GM21529 (cell line): ENCODE data around the gene IRF4.

ENCODE experiments used
- ATAC-seq: cut with Tn5 transposase; IDR thresholded peaks from one replicate; pipeline ENCODE4 v1.9.1; 2021; ENCODE audit not compliant: unreplicated experiment

Gene IRF4

DNA sequence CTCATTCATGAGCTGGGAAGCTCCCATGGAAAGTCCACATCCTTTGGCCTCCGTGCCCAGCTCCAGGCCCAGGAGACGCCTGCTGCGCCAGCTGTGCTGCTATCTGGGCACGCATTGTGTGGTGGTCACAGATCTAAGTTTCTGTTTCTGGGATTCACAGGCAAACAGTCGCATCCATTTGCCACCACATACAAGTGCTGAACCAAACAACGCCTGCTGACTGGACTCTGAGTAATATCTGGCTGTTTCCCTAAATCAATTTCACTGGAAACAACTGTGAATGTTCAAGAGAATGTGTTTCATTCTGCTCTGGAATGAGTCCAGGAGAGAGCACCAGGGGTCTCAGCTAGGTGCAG, 45.5 kb downstream of the IRF4 start:
- no peak for ATAC-seq

DNA sequence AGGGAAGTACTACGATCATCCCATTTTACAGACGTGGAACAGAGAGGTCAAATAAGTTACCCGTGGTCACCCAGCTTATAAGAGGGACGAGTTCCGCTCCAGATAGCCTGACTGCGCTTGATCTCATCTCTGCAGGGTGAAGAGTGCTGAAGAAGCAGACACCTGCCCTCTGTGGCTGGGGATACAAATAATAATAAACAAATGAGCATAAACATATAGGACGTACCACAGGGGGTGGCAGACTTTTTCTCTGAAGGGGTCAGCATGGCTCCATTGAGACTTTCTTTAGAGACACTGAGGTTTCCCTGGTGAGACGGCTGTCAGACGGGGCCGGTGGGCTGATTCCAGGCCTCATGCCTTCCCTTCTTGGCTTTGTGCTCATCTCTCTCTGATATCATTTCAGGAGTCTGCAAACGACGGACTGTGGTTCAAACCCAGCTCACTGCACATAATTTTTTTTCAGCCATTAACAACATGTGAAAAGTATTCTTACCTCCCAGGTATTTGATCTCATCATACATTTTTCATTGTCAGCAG, 47.1 kb downstream of the IRF4 start:
- ATAC-seq, result no peak

DNA sequence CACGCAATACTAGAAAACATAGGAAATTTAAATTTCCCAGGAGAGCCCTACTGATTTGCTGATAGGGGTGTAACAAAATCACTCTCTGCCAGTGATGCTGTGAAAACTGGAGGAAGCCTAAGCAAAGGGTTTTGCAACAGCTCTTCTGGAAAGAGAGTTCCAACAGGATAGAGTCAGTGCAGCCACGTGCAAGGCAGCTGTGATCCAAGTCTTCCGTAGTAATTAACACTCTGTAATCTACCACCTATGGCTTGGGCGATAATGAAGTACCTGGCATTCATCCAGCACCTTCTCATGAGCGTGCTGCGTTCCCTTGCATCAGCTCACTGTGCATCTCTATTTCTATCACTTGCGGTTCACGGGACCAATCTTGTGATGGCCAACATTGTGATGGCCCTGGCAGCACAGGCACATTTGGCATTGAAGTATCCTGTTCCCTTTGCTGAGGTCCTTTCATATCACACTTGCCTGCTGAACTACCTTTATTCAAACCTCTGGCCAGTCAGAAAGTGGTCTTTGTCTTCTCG, 48.2 kb downstream of the IRF4 start:
- ATAC-seq, result no peak

GRCh38 chr6:441126-441920, 49.8 kb downstream of the IRF4 start:
- ATAC-seq, result no peak

DNA sequence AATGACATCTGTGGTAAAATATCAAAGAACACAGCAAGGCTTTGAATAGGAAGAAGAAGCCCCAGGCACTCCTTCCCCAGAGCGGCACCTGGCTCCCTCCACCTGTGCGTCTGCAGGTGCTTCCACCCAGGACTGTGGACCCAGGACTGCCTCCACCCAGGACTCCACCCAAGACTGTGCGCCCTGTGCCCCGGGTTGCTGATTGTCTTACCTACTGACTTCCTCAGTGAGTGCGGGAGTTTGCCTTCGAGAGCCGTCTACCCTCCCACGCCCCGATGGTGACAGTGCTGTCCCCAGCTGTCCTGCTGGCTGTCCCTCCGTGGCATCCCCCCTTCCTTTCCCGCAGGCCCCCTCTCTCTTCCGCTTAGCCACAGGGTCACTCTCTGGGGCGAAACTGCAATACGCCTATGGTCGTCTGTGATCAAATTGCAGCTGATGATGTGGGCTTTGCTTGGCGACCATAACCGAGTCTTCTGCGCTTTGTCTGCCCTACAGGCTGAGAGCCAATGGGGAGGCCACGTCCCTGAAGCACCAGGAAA, 52.1 kb downstream of the IRF4 start:
- no peak for ATAC-seq

DNA sequence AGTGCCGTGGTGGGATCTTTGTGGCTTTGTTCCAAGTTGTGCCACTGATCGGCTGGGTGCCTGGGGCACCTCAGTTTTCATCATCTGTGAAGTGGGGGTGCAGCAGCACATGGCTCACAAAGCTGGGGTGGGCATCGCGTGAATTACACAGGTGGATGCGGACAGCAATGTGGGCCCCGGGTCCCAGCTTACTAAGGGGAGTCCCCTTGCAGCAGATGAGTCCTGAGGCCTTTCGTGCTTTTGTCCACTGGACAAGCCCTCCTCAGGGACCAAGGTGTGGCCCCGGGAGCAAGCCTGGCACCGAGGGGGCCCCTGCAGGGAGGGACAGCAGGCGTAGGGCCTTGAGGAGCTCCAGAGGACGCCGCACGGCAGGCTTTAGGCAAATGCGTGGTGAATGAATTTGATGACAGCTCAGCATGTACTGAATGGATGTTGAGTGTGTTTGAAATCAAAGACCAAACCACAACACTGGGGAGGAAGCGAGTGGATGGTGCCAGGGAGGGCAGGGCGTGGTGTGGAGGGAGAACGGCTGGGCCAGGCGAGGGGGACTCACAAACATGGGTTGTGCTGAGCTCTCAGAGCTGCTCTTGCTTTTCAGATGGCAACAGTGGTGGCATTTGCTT, 53.2 kb downstream of the IRF4 start:
- ATAC-seq, result no peak

GRCh38 chr6:445571-446417, 54.2 kb downstream of the IRF4 start:
- no peak for ATAC-seq

- no peak for ATAC-seq
Observed at GRCh38 chr6:446418-447366, 55.1 kb downstream of the IRF4 start.

- no peak for ATAC-seq
Observed at GRCh38 chr6:447381-448165, 56.0 kb downstream of the IRF4 start.

DNA sequence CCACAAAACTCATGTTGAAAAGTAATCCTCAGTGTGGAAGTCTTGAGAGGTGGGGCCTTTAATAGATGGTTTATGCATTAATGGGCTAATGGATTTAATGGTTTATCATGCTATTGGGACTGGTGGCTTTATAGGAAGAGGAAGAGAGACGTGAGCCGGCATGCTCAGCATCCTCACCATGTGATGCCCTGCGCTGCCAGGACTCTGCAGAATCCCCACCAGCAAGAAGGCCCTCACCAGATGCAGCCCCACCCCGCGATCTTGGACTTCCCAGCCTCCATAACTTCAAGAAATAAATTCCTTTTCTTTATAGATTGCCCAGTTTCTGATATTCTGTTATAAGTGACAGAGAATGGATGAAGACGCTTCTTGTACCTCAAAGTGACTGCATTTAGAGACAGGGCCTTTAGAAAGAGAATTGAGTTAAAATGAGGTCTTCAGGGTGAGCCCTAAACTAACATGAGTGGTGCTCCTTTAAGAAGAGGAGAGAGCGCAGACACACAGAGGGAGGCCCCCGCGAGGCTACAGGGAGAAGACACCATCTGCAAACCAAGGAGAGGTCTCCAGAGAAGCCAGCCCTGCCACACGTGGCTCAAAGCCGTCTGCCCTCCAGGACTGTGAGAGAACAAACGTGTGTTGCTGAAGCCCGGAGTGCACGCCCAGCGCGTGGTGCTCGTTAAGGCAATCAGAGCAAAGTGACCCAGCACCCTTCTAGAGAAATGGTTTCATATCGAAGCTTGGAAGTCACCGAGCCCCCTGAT, 56.9 kb downstream of the IRF4 start:
- no peak for ATAC-seq

- no peak for ATAC-seq
Observed at GRCh38 chr6:449057-449430, 57.5 kb downstream of the IRF4 start.

GRCh38 chr6:449486-450419, 58.2 kb downstream of the IRF4 start:
- ATAC-seq, result no peak

- no peak for ATAC-seq
Observed at GRCh38 chr6:451336-451735, 59.8 kb downstream of the IRF4 start.

- ATAC-seq, result no peak
Observed at GRCh38 chr6:451847-452246, 60.3 kb downstream of the IRF4 start.

GRCh38 chr6:452301-453067, 60.9 kb downstream of the IRF4 start:
- ATAC-seq, result no peak

- no peak for ATAC-seq
Observed at GRCh38 chr6:453152-453551, 61.6 kb downstream of the IRF4 start.
